Psoas muscle (tissue), 8 donors: ENCODE data around the gene CDH8. TPM values are rescaled to one million over a fixed set of nuclear protein-coding genes. Genes with fewer than 3 reads are reported as not detected.
"Not testable (repeated sequence)": the region's sequence is repeated elsewhere in the genome, so short reads cannot be mapped to it uniquely, and the experiment has no call there.

Experiments
- ATAC-seq, 4 donors: fragments of 200-7000 bp; cut with Tn5 transposase; one replicate each; pipeline ENCODE4 v1.9.1; 2020; ENCODE audit warnings: moderate library complexity in 3 of 4, mild to moderate bottlenecking in 2 of 4
- DNase-seq, 2 donors: peaks; one replicate each; pipeline ENCODE4 v3.0.0-alpha.2; 2020
- H3K27ac ChIP-seq: fragments of 200-600 bp; one replicate; pipeline ENCODE4 v1.8.0; 2022
- H3K27me3 ChIP-seq, 3 donors: fragments of 200-600 bp in 1 of 3; one replicate each; pipeline versions ENCODE4 v1.6.1 to v1.8.0; 2013 to 2022; ENCODE audit warnings: low read length in 2 of 3, mild to moderate bottlenecking in 2 of 3, moderate library complexity in 1 of 3; ENCODE audit not compliant: insufficient read depth in 3 of 3
- H3K36me3 ChIP-seq, 2 donors: fragments of 200-600 bp in 1 of 2; one replicate each; pipeline versions ENCODE4 v1.6.1 to v1.8.0; 2013 to 2022; ENCODE audit warnings: low read depth in 1 of 2, mild to moderate bottlenecking in 1 of 2, moderate library complexity in 1 of 2; ENCODE audit not compliant: insufficient read depth in 1 of 2
- H3K4me1 ChIP-seq: fragments of 200-600 bp; one replicate; pipeline ENCODE4 v1.8.0; 2022
- H3K4me3 ChIP-seq: fragments of 200-600 bp; one replicate; pipeline ENCODE4 v1.8.0; 2022; ENCODE audit warnings: mild to moderate bottlenecking
- H3K9me3 ChIP-seq: fragments of 200-600 bp; one replicate; pipeline ENCODE4 v1.8.0; 2022
- WGBS, 3 donors: extraction: QIAGEN DNeasy Blood & Tissue Kit; methylation state at CpG; one replicate each; pipeline versions ENCODE4 v1.1.6 to v1.1.7; 2013; 5-methylcytosine and 5-hydroxymethylcytosine counted together
- intact Hi-C, 2 donors: fragments of 100-400 bp; cut with DNase I; formaldehyde crosslinking; loops; one replicate each; pipeline versions ENCODE4 v1.11.0 to v1.14.2; 2022
- polyA plus RNA-seq, 3 donors: library from polyadenylated mRNA; stranded (reverse); fragments of 200-250 nt; gene quantifications; one replicate each; pipeline ENCODE4 v1.2.3, GENCODE V29; 2013
- total RNA-seq, 4 donors: library from RNA; stranded (reverse); fragmentation: NEBNext Ultra II Directional in 2 of 4; extraction: Animal tissue kit (Norgen Biotek cat#: 25700) in 2 of 4; gene quantifications; one replicate each; pipeline versions ENCODE4 v1.2.1 to v1.2.4, GENCODE V29; 2021 to 2023
- TF ChIP-seq, protein P1 (sequence below): fragments of 200-600 bp; IDR thresholded peaks from one replicate; pipeline ENCODE4 v1.8.0; 2022; ENCODE audit warnings: antibody characterized with exemption
- donor health status: healthy with polysubstance abuse.
- donor health status: DM: no; HTN: no; CAD: no; lungs with moderate emphysema.
- donor health status: Bipolar disorder and iron deficiency.
- donor health status: healthy.
- donor health status: DM: yes; HTN: yes; CAD: no.
- donor health status: DM: no; HTN: no; CAD: no.
- donor health status: DM: no; HTN: no; CAD: no.
- donor health status: DM: yes; HTN: yes; CAD: no.

Gene CDH8
- total and polyA plus RNA-seq, 7 donors: 0.13 to 1.2 (median 0.58) TPM

- H3K4me3 ChIP-seq: no peak overlapping the region
- TF ChIP-seq, protein P1, sequence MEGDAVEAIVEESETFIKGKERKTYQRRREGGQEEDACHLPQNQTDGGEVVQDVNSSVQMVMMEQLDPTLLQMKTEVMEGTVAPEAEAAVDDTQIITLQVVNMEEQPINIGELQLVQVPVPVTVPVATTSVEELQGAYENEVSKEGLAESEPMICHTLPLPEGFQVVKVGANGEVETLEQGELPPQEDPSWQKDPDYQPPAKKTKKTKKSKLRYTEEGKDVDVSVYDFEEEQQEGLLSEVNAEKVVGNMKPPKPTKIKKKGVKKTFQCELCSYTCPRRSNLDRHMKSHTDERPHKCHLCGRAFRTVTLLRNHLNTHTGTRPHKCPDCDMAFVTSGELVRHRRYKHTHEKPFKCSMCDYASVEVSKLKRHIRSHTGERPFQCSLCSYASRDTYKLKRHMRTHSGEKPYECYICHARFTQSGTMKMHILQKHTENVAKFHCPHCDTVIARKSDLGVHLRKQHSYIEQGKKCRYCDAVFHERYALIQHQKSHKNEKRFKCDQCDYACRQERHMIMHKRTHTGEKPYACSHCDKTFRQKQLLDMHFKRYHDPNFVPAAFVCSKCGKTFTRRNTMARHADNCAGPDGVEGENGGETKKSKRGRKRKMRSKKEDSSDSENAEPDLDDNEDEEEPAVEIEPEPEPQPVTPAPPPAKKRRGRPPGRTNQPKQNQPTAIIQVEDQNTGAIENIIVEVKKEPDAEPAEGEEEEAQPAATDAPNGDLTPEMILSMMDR: no peak
- ATAC-seq: no peak
- no peaks in the 10 kb centered on the region for H3K27me3 ChIP-seq
- H3K27ac ChIP-seq: no peak overlapping the region
- 89 to 95% (median 92%) methylated on average over 8 of the region's 8 CpGs for WGBS, 3 donors
- H3K9me3 ChIP-seq: no peaks in the 10 kb centered on the region
- intact Hi-C loops: no loop called here
- H3K36me3 ChIP-seq: no peaks in the 10 kb centered on the region
- no peak for DNase-seq
- H3K4me1 ChIP-seq: no peaks in the 10 kb centered on the region
These were observed 222.9 kb downstream of the CDH8 start for GRCh38 chr16:61813339-61813738.

DNA sequence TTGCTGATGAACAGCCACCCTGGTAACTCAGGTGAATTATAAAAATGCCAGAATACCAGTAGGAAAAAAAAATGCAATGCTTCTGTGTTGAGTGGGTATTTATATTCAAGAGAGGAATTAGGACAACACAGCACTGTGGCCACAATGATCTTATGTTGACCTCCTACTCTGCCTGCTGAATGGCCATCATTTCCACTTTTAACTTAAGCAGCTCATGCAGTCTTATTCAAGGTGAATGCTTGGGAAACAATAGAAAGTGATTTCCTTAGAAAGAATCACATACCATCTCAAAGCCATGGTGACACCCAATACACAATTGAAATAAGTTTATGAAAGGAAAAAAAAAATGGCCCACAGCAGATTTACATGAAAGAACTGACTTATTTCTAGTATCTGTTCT is 224.0 kb downstream of the CDH8 start:
- TF ChIP-seq, protein P1: no peak
- intact Hi-C loops: no loop called here
- no peaks in the 10 kb centered on the region for H3K36me3 ChIP-seq
- ATAC-seq (no peak), DNase-seq (no peak)
- H3K27ac ChIP-seq: no peak overlapping the region
- H3K4me3 ChIP-seq: no peak overlapping the region
- H3K27me3 ChIP-seq: no peaks in the 10 kb centered on the region
- H3K4me1 ChIP-seq: no peaks in the 10 kb centered on the region
- no peaks in the 10 kb centered on the region for H3K9me3 ChIP-seq

DNA sequence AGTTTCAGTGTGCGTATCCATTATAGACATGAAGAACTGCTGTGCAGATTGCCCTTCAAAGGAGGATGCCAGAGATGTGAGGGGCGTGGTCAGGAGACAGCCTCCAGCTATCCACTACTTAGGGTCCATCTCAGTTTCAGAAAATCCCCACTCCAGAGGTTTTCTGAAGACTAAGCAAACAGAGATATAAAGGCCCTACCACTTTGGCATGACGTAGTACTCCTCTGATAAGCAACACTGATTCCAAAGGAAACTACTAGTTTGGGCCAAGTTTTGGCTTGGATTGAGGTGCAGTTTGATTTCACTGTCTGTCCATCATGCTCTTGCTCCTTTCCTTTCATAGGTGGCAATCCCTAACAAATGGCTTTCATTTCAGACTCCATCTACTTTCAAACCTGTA is 228.7 kb downstream of the CDH8 start:
- H3K27me3 ChIP-seq: no peaks in the 10 kb centered on the region
- intact Hi-C loops: no loop called here
- no peaks in the 10 kb centered on the region for H3K9me3 ChIP-seq
- no peak for ATAC-seq
- H3K27ac ChIP-seq: no peak overlapping the region
- TF ChIP-seq, protein P1: no peak
- no peaks in the 10 kb centered on the region for H3K36me3 ChIP-seq
- DNase-seq: no peak
- no peaks in the 10 kb centered on the region for H3K4me1 ChIP-seq
- H3K4me3 ChIP-seq: no peak overlapping the region
- WGBS, 3 donors: 86 to 90% (median 86%) methylated on average over 3 of the region's 3 CpGs

DNA sequence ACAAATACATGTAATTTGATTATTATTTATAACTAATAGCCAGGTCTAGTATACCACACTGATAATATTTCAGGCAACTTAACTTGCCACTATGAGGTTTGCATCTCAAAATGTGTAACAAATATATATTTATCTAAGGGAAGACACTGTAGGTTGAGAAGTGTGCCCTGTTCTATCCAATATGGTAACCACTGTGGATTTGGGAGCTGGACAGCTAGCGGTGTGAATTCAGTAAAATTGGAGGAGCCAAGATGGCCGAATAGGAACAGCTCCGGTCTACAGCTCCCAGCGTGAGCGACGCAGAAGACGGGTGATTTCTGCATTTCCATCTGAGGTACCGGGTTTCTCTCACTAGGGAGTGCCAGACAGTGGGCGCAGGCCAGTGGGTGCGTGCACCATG is 235.0 kb downstream of the CDH8 start:
- DNase-seq, ATAC-seq, H3K9me3 ChIP-seq, H3K4me1 ChIP-seq, H3K27ac ChIP-seq, H3K27me3 ChIP-seq, H3K4me3 ChIP-seq, H3K36me3 ChIP-seq, intact Hi-C loops: not testable (repeated sequence)
- WGBS, 3 donors: 94 to 96% (median 94%) methylated on average over 7 of the region's 10 CpGs

GRCh38 chr16:61798741-61799140 is 237.5 kb downstream of the CDH8 start:
- intact Hi-C loops: no loop called here
- no peak for ATAC-seq
- 60 to 63% (median 61%) methylated on average over 2 of the region's 2 CpGs for WGBS, 3 donors

More at GRCh38 chr16:61798741-61799140, 237.5 kb downstream of the CDH8 start:
- Histone ChIP-seq H3K27ac (no peak overlapping the region), H3K27me3 (no peaks in the 10 kb centered on the region), H3K9me3 (no peaks in the 10 kb centered on the region), H3K4me3 (no peak overlapping the region), H3K36me3 (no peaks in the 10 kb centered on the region), H3K4me1 (no peaks in the 10 kb centered on the region)
- TF ChIP-seq, protein P1: no peak
- no peak for DNase-seq
